ENCODE measurements around the gene SERTAD2.

Gene SERTAD2

DNA sequence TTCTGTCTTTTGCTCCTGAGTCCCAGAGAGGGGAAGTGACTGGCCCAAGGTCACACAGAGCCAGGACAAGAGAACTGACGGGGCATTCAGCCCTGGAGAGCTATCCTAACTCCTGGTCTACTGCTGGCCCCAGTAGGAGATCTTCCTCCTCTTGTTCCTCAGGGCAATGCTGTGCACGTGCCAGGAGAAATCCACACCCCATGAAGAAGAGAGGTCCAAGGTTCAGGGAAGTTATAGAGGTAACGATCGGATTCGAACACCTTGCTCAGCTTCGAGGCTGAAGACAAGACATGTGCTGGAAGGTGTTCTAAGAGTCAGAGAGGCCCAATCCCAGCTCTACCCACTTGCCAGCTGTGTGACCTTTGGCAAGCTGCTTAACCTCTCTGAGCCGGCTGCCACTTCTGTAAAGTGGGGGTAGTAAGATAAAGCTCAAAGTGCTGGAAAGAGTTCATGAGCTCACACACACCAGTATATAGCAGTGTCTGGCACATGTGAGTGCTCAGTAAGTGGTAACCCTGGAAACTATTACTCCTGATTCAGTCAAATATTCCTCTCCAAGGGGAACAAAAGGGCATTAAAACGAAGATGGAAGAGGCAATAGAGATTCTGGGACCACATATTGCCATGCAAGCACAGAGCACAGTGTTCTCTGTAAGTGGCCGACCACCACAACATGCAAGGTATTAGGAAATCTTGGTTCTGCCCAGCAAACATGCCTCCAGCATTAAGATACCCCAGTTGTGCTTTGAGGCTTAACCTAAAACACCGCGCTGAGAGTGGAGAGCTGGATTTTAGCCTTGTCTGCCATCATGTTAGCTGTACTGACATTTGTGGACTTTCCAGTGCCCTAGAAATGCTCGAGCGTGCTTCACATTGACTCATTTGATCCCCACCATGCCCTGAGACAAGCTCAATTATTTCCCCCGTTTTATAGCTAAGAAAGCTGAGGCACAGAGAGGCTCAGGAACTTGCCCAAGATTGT lies 25.6 kb downstream of the SERTAD2 start:
- no peak for DNase-seq

DNA sequence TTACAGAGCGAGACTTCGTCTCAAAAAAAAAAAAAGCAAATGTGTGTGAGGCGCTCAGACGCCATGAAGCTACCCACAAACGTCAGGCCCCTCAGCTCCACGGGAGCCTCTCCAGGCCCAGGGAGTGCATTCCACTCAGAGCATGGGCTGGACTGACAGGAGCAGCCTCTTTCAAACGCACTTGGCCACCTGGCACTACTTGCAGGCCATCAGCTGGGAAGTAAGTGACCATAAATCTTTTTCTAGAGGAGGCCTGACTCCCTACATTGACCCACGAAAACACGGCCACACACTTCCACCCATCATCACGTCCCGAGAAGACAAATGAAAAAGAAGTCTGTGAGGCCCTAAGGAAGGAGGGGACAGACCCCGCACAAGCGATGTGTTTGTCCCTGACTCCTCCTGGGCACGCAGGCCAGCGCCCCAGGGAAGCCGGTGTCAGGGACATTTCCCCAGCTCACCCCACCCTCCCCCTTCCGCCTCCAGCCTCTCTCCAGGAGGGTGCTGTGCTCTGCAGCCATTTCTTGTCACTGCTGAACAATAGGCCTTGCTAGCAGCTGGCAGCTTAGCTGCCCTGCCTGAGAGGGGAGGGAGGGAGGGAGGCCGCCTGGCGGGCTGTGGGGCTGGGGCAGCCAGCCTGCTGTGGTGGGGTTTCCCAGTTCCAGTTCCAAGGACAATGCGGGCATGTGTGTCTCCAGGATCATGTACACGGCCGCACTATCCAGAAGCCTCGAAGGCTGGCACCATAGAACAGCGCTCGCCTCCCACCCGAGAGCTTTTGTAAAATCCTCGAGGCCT lies 26.6 kb downstream of the SERTAD2 start:
- no peak for DNase-seq

DNA sequence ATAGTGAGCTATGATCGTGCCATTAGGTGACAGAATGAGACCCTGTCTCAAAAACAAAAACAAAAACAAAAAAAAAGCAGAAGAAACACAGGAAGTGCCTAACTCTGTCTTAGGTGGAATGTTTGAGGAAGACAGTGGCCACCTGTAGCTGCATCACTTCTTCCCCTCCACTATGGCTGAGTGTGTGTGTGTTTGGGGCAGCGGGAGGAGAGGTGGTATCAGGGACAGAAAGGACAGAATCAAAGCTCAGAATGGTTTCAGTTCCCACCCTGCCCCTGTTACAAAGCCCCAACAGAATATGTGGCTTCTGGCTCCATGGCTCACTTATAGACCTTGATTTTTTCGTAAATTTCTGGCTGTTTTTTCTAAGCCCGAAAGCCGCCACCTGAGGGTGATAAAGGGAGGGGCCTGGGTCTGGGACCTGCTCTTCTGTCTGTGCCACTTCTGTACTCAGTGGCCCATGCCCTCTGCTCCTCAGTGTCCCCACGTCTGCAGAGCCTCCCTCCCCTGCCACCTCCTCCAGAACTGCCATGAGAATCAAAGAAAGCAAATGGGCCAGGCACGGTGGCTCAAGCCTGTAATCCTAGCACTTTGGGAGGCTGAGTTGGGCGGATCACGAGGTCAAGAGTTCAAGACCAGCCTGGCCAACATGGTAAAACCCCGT lies 27.4 kb downstream of the SERTAD2 start:
- DNase-seq = no peak

DNA sequence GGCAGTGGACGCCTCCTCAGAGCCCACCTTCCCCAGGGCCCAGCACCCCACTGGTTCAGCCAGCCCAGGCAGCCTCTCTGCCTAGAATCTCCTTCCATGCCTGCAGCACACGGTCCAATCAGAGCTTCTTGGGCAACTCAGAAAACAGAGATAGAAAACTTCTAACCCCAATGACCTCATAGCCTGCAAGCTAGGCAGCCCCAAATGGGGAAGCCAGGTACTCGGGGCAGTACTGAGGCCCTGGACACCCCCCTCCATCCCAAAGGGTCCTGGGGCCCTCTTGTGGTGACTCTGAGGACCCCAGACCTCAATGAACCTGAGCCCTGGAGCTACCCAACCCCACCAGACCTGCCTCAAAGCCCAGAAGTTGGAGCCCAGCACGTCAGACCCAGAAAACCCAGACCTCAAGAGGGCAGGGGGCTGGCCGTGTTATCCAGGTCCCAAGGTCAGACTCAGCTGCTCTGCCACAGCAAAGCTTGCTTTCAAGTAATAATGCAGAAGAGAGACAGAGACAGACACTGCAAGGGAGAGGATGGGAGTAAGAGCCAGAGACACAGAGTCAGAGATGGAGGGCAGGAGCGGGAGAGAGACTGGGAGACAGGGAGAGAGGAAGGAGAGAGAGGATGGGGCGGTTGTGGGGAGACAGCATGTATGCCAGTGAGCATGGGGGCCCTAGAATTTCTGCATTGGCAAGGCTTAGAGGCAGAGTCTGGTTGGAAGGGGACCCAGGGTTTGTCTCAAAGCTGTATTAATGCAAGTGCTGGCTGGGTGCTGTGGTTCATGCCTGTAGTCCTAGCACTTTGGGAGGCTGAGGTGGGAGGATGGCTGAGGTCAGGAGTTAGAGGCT lies 28.2 kb downstream of the SERTAD2 start:
- peak; percentile 46 to 59 (median 59) for DNase-seq

DNA sequence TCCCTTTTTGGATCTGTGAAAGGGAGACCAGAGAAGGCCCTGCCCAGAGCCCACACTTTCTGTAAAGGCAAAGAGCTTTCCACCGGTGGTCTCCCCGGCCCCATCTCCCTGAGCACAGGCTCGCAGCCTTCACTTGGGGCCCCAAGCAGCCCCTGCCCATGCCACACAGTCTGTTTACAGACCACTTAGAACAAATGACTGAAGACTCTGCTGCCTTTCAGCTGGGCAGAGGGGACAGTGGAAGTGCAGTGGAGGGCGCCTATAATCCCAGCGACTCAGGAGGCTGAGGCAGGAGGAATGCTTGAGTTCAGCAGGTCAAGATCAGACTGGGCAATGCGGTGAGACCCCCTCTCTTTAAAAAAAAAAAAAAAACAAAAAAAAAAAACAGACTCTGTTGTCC lies 28.9 kb downstream of the SERTAD2 start:
- DNase-seq = no peak

DNA sequence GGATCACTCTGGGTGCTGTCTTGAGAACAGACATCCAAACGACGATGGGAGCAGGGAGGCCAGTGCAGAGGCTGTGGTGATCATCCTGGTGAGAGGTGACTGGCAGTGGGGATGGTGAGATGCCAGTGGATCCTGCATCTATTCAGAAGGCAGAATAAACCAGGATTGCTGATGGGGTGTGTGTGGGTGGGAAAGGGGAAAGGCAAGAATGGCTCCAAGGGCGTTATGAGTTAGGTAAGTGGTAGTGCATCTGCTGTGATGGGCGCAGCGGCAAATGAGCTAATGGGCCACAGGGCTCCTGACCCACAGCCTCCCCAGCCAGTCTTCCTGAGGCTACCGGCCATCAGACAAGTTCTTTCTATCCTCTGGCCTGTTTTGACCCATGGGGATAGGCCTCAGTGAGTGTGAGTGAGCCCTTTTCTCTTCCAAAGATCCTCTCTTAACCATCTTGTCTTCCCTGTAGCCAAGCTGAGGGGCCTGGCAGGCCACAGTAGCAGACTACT lies 29.6 kb downstream of the SERTAD2 start:
- no peak for DNase-seq

DNA sequence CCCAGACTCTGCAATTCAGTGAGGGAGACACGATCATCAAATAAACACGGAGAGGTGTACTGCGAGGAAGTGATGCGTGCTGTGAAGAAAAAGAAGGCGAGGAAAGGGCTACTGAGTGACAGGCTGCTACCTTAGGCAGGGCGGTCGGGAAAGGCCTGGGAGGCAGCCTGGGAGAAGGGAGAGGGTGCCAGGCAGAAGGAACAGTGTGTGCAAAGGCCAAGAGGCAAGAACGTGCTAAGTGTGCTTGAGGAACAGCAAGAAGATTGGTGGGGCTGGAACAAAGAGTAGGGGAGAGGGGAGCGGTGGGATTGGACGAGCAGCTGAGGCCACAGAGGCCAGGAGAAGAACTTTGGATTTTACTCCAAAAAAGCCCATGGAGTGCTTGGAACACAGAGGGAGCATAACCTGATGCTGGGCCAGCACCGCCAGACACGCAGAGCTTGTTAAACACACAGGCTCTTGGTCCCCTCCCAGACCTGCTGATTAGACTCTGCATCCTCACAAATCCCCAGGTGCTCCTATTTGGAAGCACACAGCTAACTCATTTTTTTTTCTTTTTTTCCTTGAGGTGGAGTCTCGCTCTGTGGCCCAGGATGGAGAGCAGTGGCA lies 30.4 kb downstream of the SERTAD2 start:
- no peak for DNase-seq

DNA sequence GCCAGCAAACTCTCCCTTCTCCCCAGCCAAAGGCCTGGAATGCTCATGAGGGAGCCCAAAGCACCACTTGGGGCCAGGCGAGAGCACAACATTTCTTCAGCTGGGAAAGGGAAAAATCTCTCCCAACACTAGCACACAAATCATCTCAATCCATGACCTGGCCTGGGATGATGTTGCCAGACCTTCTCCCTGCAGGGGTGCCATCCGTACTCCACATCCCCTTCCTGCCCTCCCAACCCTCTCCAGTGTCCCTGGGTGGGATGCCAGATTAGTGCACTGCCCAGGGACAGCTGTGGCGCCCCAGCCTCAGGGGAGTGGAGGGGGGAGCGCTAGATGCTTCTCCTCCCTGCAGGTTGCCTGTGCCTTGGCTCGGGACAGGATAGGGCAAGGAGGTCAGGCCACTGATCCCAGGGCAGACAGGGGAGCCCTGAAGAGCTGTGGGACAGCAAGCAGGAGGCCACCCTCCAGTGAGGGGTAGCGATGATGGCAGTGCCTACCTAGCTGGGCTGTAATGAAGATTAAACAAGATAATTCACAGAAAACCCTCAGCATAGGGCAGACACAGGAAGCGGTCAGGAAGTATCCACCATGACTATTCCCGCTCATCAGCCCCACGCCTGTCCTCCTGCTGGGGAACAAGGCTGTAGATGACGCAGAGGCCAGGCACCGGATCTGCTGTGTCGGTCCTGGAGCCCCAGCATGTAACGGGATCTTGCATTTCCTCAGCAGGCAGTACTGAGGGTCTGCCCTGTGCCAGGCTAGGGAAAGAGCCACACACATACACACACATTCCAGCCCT lies 31.1 kb downstream of the SERTAD2 start:
- DNase-seq = no peak

DNA sequence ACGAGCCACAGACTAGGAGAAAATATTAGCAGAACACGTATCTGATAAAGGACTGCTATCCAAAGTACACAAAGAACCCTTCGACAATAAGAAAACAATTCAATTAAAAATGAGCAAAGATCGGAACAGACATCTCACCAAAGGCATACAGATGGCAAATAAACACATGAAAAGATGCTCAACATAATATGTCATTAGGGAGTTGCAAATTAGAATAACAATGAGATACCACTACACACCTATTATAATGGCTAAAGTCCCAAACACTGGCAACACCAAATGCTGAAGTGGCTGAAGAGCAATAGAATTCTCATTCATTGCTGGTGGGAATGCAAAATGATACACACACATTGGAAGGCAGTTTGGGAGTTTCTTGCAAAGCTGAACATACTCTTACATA lies 33.1 kb downstream of the SERTAD2 start:
- DNase-seq = no peak

DNA sequence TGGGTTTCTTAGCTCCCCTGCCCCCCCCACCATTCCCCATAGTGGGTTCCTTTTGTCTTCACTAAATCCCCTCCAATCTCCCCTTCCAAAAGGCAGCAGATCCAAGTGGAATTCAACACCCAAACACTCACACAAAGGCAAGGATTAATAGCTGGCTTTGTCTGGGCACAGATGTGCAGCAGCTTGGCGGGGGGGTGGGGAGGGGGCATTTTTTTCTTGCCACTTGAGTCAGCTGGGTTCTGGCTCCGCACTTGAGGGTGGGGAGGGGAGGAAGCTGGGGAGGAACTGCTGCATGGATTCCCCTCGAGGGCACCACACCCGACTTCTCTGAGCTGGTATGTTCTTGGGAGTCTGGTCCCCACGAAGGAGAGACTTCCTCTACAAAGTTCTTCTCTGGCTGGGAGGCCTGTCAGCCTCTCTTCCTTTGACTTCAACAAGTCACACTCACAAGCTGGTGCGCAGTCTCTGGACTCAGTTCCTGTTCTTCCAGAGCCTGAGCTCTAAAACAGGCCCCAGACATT lies 36.0 kb downstream of the SERTAD2 start:
- DNase-seq = peak; percentile 36 to 50 (median 37)

DNA sequence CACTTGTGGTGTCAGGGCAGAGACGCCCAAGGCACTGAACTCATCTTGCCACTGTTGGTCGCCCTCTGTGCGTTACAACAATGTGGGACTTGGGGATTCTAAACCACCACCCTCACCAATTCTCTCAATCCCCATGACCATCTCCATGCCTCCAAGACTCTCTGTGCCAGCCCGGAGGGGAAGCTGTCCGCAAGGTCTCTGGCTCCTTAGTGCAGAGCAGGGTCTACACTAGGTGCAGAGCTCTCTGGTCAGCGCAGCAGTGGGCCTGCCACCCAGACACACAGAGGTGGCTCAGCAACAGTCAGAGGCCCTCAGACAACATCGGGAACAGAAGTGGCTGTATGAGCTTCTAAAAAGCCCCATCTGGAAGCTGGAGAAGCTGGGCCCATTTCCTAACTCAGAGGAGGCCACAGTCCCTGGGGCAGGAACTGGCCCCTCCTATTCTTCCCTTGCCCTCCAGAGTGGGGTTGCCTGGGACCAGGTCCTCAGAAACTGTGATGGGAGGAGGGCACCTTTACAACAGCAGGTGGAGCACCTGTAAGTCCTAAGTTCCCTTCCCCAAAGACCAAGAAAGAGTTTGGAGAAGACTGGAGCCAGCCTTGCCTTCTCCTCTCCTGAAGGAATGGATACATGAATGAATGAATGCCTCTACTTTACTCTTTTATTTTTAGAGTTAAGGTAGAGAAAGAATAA lies 37.7 kb downstream of the SERTAD2 start:
- DNase-seq = no peak

DNA sequence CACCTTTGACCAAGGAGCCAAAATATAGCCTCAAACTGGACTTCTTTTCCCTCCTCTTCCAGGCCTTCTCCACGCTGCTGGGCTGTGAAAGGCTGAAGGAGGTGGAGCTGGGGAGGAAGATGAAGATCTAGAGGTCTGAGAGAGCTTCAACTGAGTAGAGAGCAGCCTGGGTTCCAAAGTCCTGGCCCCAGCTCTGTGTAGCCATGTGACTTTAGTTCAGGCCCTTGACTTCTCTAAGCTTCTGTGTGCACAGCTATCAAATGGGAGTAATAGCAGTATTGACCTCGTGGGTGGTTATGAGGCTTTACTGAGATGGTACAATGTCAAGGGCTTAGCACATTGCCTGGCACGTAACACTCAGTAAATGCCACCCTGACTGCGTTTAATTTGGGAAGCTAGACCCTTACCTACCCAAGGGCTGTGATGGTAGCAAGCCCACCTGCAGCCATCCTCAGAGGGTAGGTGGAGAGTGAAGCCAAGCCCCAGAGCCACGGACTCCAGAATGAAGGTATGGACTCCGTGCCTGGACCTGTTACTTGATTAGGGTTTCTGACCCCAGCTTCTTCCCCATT lies 38.4 kb downstream of the SERTAD2 start:
- no peak for DNase-seq

DNA sequence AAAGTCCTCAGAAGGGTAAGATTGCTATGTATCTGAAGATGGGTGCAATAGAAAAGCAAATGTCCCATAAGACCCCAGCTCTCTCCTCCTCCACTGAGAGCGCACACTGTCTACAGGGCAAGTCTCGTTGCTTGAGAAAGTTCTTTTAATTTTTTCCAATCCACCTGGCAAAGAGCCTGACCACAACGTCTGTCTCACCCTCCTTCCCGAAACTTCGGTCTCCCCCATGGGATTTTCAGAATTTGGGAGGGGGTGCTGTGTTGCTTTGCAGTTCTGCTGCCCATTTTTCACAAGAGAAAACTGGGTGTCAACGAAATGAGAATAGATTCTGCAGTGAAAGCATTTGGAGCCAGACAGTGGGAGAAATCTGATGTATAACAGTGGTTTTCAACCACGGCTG lies 40.4 kb downstream of the SERTAD2 start:
- DNase-seq = no peak

DNA sequence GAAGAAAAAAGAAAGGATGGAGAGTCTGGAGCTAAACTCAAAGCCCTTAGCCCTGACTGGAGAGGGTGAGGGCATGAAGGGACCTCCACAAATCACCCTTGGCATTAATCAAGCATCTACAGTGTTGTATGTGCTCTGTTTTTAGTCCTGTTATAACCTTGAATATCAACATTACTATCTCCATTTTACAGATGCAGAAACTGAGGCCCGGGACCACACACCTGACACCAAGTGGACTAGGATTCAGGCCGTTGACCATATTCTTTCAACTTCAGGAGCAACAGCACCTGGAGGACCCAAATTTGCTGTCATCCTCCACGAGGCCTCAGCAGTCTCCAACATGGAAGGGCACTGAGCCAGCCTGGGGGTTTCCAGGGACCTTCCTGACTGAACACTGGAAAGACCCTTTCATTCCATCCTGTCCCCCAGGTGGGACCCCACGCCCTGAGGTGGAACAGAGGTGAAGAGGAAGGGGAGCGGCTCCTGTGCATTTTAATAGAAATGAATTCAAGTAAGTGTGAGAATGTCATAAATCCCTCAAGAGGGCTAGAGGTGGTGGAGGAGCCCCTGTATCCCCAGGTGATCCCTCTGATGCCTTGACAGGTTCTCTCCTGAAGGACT lies 41.0 kb downstream of the SERTAD2 start:
- no peak for DNase-seq

DNA sequence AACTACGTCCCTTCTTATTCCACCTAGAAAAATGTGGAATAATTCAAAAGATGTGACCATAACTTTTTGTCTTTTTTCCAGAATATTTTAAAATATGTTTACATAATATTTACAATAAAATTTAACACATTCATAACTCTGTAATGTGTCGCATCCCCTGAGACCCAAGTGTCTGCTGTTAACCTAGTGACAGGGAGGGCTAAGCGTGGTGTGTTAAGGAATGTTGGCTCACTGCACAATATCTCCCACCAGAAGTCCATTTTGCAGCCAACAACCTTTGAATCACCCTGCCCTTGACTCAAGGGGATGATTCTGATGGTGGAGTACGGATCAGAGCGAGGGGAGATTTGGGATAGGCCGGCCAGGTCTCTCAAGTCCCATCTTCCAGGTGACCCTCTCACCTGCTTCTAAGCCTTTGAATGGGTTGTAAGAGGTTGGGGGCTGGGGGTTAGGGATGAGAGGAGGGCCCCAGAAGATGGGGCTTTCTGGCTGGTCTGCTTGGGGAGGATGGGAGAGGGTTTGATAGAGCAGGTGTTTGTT lies 43.3 kb downstream of the SERTAD2 start:
- no peak for DNase-seq

DNA sequence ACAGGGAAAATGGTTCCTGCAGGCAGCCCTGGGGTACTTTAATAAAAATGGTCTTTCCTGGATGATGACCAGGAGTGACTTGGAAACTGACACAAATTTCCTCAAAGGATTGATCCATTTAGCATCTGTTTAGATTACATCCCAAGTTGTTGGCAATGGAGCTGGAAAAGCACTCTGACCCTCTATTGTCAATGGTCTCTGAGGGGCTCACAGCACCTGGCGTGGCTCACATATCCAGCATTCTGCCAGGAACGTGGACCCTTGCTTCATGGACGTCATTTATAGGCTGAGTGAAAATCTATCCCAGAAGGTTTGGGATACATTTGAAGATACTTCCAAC lies 43.8 kb downstream of the SERTAD2 start:
- DNase-seq = no peak

DNA sequence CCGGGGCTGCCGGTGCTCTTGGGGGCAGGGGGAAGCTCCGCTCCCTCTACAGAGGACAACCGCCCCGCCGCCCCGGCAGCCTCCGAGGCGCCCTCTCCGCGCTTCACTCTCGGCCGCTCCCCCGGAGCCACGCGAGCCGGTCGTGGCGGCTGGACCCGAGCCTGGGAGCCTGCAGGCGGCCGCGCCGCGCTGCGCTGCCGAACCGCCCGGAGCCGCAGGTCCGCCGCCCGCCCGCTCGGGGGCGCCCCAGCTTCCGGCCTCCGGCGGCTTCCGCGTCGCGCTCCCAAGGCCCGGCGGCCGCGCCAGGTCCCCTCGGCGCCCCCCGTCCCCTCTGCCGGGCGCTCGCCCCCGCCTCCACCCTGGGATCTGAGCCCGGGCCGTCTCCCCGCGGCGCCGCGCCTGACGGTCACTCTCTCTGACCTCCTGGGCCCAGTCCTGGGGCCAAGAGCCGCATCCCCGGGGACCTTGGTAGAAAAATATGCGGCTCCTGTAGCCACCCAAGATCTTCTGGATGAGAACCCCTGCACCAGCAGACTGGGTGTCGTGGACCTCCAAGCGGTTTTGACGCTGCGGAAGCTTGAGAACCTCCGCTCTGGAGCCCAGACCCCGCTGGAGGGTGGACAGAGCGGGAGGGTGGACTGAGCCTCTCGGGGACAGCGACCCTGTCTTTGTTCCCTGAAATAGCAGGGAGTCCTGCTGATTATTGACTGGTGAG lies 44.3 kb downstream of the SERTAD2 start:
- peak; percentile 78 to 93 (median 88) for DNase-seq

DNA sequence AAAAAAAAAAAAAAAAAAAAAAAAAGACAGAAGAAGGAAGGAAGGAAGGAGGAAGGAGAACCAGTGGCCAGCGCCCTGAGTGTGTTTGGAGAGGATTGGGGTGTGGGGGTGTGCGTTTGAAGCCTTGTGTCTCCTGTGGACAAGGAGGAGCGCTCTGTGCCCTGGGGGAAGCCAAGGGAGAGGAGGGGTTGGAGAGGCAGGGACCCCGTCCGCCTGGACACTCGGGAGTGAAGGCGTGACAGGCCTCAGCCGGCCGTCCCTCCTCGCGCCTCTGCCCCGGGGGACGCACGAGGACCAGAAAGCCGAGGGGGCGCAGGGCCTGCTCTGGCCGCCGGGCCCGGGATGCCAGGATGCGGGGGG lies 44.9 kb downstream of the SERTAD2 start:
- DNase-seq = peak in 1 of 3 donors; percentile 33
